HL-60 (cell line): Measurements from ENCODE around the gene SIRPD.

Experiments used
- POLR2AphosphoS5 ChIP-seq: IDR thresholded peaks from 2 replicates; pipeline ENCODE4 v1.6.1; 2012; ENCODE audit warnings: low read depth
- REST ChIP-seq: IDR thresholded peaks from 2 replicates; pipeline ENCODE4 v1.6.1; 2012; ENCODE audit warnings: low read depth; ENCODE audit not compliant: insufficient replicate concordance
- TF ChIP-seq, protein P1 (sequence below): IDR thresholded peaks from one replicate; pipeline ENCODE4 v1.5.1; 2011; ENCODE audit warnings: low read length, control low read depth, inconsistent platforms; ENCODE audit not compliant: insufficient read depth

DNA sequence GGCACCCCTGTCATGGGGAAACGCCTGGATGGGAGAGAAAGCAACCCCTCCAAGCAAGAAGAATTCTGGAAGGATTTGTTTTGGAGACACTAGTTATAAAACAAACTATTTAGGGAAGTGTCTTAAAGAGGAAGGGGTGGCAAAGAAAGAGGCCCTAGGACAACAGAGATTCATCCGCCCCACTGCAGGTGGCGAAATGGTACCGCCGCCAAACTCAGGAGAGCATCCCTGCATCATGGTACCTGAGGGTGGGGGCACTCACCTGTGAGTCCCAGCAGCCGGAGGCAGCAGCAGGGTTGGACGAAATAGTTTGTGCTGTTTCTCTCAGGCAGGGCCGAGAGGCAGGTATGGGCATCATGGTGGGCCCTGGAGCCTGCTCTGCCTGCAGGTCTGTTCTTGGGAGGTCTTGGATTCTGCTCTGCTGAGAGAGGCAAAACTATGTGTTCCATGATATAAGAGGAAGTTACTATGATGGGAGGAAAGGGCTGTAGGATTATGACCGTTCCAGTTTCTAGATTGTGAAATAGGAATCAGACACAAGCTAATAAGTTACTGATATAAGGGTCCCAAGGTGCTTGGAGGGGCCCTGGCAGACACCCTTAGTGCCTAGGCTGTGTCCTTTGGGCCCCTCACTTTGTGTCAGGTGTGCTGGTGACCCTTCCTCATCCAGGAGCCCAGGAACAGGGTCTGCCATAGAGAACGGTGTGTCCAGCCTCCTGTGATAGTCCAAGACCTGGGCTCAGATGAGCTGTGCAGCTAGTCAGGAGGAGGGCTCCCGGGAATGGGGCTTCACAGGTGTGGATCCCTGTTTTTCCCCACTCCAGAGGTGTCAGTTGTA lies 20.4 kb downstream of the SIRPD start:
- TF ChIP-seq, protein P1, sequence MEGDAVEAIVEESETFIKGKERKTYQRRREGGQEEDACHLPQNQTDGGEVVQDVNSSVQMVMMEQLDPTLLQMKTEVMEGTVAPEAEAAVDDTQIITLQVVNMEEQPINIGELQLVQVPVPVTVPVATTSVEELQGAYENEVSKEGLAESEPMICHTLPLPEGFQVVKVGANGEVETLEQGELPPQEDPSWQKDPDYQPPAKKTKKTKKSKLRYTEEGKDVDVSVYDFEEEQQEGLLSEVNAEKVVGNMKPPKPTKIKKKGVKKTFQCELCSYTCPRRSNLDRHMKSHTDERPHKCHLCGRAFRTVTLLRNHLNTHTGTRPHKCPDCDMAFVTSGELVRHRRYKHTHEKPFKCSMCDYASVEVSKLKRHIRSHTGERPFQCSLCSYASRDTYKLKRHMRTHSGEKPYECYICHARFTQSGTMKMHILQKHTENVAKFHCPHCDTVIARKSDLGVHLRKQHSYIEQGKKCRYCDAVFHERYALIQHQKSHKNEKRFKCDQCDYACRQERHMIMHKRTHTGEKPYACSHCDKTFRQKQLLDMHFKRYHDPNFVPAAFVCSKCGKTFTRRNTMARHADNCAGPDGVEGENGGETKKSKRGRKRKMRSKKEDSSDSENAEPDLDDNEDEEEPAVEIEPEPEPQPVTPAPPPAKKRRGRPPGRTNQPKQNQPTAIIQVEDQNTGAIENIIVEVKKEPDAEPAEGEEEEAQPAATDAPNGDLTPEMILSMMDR: no peak
- no peak for TF ChIP-seq POLR2AphosphoS5
- TF ChIP-seq REST: no peak
